Activated naive CD4-positive, alpha-beta T cell (primary cell): ENCODE measurements around the gene SYNPR.

Experiments
- DNase-seq, 4 experiments: peaks; one replicate each; lab custom pipeline; 2025; lab: John Stamatoyannopoulos, UW

The SYNPR gene

GRCh38 chr3:63384382-63384781 lies 106.3 kb downstream of the SYNPR start:
- no peak for DNase-seq

GRCh38 chr3:63385629-63386028 lies 107.5 kb downstream of the SYNPR start:
- DNase-seq: no peak

- no peak for DNase-seq
These were observed 108.5 kb downstream of the SYNPR start for GRCh38 chr3:63386568-63386967.

GRCh38 chr3:63387568-63387967 lies 109.5 kb downstream of the SYNPR start:
- DNase-seq: no peak

- DNase-seq: no peak
These were observed 112.7 kb downstream of the SYNPR start for GRCh38 chr3:63390710-63391230.

- DNase-seq: no peak
These were observed 117.9 kb downstream of the SYNPR start for GRCh38 chr3:63395960-63396359.

- no peak for DNase-seq
These were observed 122.2 kb downstream of the SYNPR start for GRCh38 chr3:63400246-63400860.

- no peak for DNase-seq
These were observed 127.8 kb downstream of the SYNPR start for GRCh38 chr3:63405882-63406281.

- no peak for DNase-seq
These were observed 135.4 kb downstream of the SYNPR start for GRCh38 chr3:63413523-63413922.

GRCh38 chr3:63414607-63415006 lies 136.5 kb downstream of the SYNPR start:
- DNase-seq: no peak

GRCh38 chr3:63429905-63430304 lies 151.8 kb downstream of the SYNPR start:
- no peak for DNase-seq

GRCh38 chr3:63430875-63431274 lies 152.8 kb downstream of the SYNPR start:
- no peak for DNase-seq

- no peak for DNase-seq
These were observed 159.8 kb downstream of the SYNPR start for GRCh38 chr3:63437858-63438257.

- no peak for DNase-seq
These were observed 160.8 kb downstream of the SYNPR start for GRCh38 chr3:63438826-63439371.

- no peak for DNase-seq
These were observed 163.2 kb downstream of the SYNPR start for GRCh38 chr3:63441262-63441661.

- no peak for DNase-seq
These were observed 164.8 kb downstream of the SYNPR start for GRCh38 chr3:63442918-63443317.

GRCh38 chr3:63450023-63450422 lies 171.9 kb downstream of the SYNPR start:
- no peak for DNase-seq

- DNase-seq: no peak
These were observed 172.7 kb downstream of the SYNPR start for GRCh38 chr3:63450634-63451363.

- no peak for DNase-seq
These were observed 178.8 kb downstream of the SYNPR start for GRCh38 chr3:63456901-63457300.

- DNase-seq: no peak
These were observed 180.3 kb downstream of the SYNPR start for GRCh38 chr3:63458405-63458804.

- no peak for DNase-seq
These were observed 184.6 kb downstream of the SYNPR start for GRCh38 chr3:63462732-63463131.

- DNase-seq: no peak
These were observed 189.3 kb downstream of the SYNPR start for GRCh38 chr3:63467392-63467791.

- no peak for DNase-seq
These were observed 192.6 kb downstream of the SYNPR start for GRCh38 chr3:63470745-63471144.
